Measurements from ENCODE around the gene KCNT2.

- TF ChIP-seq CTCF (IDR thresholded peaks at IDR 0.05; ENCODE audit: poor library complexity, severe bottlenecking) = no peak
- no peak for TF ChIP-seq EP300 (conservative IDR thresholded peaks at IDR 0.05; ENCODE audit: poor library complexity, severe bottlenecking)
Measured at GRCh38 chr1:196451103-196451502, 157.1 kb downstream of the KCNT2 start.

Data from neural cell (in vitro differentiated cells).